Measurements from ENCODE around the gene SYS1.

- TF ChIP-seq CTCF (conservative IDR thresholded peaks at IDR 0.05 in 1 of 2, IDR thresholded peaks at IDR 0.05 in 1 of 2; ENCODE audit: extremely low read depth in 1 of 2, insufficient read depth in 1 of 2, low read depth in 1 of 2, low read length in 2 of 2) (peak; percentile 84 to 85), EZH2 (IDR thresholded peaks at IDR 0.05; ENCODE audit: borderline replicate concordance, low read length) (no peak)
Measured at GRCh38 chr20:45362804-45363610, at the start of gene SYS1.

Data from mammary epithelial cell (primary cell).